ENCODE results near the gene TMEM38B.
"Not testable (repeated sequence)": the region's sequence is repeated elsewhere in the genome, so short reads cannot be mapped to it uniquely, and the experiment has no call there.

The TMEM38B gene

GRCh38 chr9:105683688-105684275, 10.6 kb upstream of the TMEM38B start:
- no peak for DNase-seq

- no peak for DNase-seq
Measured at GRCh38 chr9:105686936-105687335, 7.4 kb upstream of the TMEM38B start.

- DNase-seq, result no peak
Measured at GRCh38 chr9:105690742-105691141, 3.6 kb upstream of the TMEM38B start.

- no peak for DNase-seq
Measured at GRCh38 chr9:105693435-105694189, 729 bp upstream of the TMEM38B start.

- peak; percentile 68 for DNase-seq
Measured at GRCh38 chr9:105694848-105695581, 674 bp downstream of the TMEM38B start.

GRCh38 chr9:105696219-105696793, 2.0 kb downstream of the TMEM38B start:
- no peak for DNase-seq

GRCh38 chr9:105697871-105698270, 3.5 kb downstream of the TMEM38B start:
- no peak for DNase-seq

- no peak for DNase-seq
Measured at GRCh38 chr9:105698348-105698870, 4.1 kb downstream of the TMEM38B start.

GRCh38 chr9:105700668-105701067, 6.3 kb downstream of the TMEM38B start:
- DNase-seq, result no peak

GRCh38 chr9:105701145-105701544, 6.8 kb downstream of the TMEM38B start:
- no peak for DNase-seq

GRCh38 chr9:105702207-105702606, 7.9 kb downstream of the TMEM38B start:
- no peak for DNase-seq

GRCh38 chr9:105703638-105704037, 9.3 kb downstream of the TMEM38B start:
- not testable (repeated sequence) for DNase-seq

GRCh38 chr9:105706156-105706555, 11.8 kb downstream of the TMEM38B start:
- DNase-seq, result no peak

GRCh38 chr9:105708405-105708804, 14.1 kb downstream of the TMEM38B start:
- no peak for DNase-seq

- DNase-seq, result no peak
Measured at GRCh38 chr9:105710638-105711037, 16.3 kb downstream of the TMEM38B start.

GRCh38 chr9:105711867-105712266, 17.5 kb downstream of the TMEM38B start:
- no peak for DNase-seq

GRCh38 chr9:105712297-105712696, 18.0 kb downstream of the TMEM38B start:
- no peak for DNase-seq

- no peak for DNase-seq
Measured at GRCh38 chr9:105712773-105713172, 18.4 kb downstream of the TMEM38B start.

GRCh38 chr9:105713260-105714019, 19.1 kb downstream of the TMEM38B start:
- DNase-seq, result no peak

GRCh38 chr9:105714020-105714331, 19.6 kb downstream of the TMEM38B start:
- DNase-seq, result no peak

- no peak for DNase-seq
Measured at GRCh38 chr9:105716146-105716545, 21.8 kb downstream of the TMEM38B start.

- DNase-seq, result no peak
Measured at GRCh38 chr9:105722099-105722498, 27.8 kb downstream of the TMEM38B start.

GRCh38 chr9:105725370-105725769, 31.0 kb downstream of the TMEM38B start:
- DNase-seq, result no peak

Data from activated T-cell treated with anti-CD3 and anti-CD28 coated beads, Interleukin-2, amount 50 U/mL, for 1 hour (primary cell).